SK-N-DZ (cell line): Measurements from ENCODE around the gene CD48.
A peak's percentile ranks its signal among the peaks of the same experiment; 100 is the strongest.

Experiments
- DNase-seq: peaks from one replicate; pipeline ENCODE4 v3.0.0-alpha.2; 2015; ENCODE audit warnings: low spot score

The CD48 gene

GRCh38 chr1:160679893-160680292 is 31.7 kb downstream of the CD48 start:
- DNase-seq: no peak

- DNase-seq: no peak
Observed at GRCh38 chr1:160676869-160677597, 34.6 kb downstream of the CD48 start.

GRCh38 chr1:160675641-160676410 is 35.8 kb downstream of the CD48 start:
- DNase-seq: peak; percentile 35

GRCh38 chr1:160674415-160674814 is 37.2 kb downstream of the CD48 start:
- DNase-seq: no peak

- DNase-seq: no peak
Observed at GRCh38 chr1:160672789-160673695, 38.6 kb downstream of the CD48 start.

DNA sequence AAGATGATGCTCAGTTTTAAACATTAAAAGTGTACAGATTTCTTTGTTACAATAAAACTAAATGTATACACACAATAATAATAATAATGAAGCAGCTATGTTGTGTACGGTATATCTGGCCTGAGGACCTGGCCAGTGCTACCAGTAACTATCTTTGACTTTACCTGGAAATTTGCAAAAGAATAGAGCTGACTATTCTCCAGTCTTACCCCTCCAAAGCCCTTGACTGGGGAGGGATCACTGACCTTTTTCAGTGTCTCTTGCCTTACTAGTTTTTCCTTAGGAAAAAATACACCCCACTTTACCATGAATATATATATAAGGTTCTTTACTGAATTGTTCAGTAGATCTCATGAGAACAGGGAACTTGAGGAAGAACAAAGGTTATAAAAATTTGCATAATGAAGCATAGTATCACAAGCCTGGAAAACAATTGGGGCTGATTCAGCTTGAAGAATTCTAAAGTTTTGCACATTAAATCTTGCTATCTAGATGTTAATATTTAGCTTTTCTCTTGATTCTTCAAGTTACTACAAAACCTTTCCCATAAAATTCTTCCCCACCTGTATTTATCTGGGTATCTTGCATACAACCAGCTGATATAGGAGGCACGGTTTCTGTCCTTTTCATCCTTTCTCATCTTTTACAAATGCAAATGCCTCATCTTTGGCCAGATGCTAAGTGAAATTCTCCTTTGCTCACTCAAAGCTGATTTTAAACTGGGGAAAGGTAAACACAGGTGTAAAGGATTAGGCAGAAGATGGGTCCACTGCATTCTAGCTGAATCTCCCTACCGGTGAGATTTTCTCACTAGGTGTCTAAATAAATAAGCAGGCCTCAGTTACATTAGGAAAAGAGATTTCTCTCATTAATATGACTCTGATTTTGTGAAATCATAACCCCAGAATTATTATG is 39.8 kb downstream of the CD48 start:
- DNase-seq: no peak

DNA sequence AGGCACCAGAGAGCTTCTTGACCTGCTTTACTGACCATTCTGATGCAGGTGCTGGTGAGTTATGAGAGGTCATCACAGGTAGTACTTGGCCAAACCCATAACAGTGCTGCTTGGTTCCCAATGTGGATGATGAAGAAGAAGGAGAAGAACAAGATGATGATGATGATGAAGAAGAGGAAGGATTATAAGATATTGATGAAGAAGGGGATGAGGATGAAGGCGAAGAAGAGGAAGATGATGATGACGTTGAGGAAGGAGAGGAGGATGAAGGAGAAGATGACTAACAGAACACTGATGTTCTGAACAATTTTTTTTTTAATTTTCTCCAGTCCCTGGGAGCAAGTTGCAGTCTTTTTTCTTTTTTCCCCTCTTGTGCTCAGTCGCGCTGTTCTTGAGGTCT is 40.9 kb downstream of the CD48 start:
- DNase-seq: no peak

DNA sequence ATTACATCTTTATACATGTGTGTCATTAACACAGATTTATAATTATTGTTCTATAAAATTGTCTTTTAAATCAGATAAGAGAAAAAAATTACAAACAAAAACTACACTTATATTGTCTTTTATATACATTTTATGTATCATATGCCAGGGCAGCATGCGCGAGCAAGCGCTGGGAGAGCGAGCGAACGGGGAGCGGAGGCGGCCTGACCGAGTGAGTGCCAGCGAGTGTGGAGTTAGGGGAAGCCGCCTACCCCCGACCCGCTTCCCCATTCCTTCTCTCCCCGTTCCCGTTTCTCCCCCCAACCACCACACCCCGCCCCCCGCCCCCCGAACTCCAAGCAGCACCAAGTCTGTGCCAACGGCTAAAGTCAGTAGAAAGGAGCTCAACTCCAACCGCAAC is 41.8 kb downstream of the CD48 start:
- no peak for DNase-seq

- DNase-seq: no peak
Observed at GRCh38 chr1:160669276-160669675, 42.3 kb downstream of the CD48 start.

GRCh38 chr1:160667896-160668295 is 43.7 kb downstream of the CD48 start:
- no peak for DNase-seq

GRCh38 chr1:160666079-160666442 is 45.6 kb downstream of the CD48 start:
- DNase-seq: no peak

- no peak for DNase-seq
Observed at GRCh38 chr1:160665330-160666078, 46.1 kb downstream of the CD48 start.

- DNase-seq: no peak
Observed at GRCh38 chr1:160664573-160665051, 47.0 kb downstream of the CD48 start.

- DNase-seq: no peak
Observed at GRCh38 chr1:160662910-160663309, 48.7 kb downstream of the CD48 start.

- DNase-seq: no peak
Observed at GRCh38 chr1:160659566-160659965, 52.1 kb downstream of the CD48 start.

DNA sequence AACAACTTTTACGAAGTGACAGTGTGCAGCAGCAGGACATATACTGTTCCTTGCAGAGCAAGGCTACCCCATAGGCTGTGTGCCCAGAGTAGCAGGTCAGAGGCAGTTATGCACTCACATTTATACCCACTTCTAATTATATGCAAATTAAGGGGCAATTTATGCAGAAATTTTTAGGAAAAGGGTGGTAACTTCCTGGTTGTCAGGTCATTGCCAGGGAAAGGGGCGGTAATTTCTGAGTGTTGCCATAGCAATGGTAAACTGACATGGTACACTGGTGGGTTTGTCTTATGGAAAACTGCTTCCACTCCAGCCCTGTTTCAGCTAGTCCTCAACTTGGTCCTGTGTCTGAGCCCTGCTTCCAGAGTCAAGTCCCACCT is 52.8 kb downstream of the CD48 start:
- DNase-seq: no peak

GRCh38 chr1:160658162-160658813 is 53.3 kb downstream of the CD48 start:
- no peak for DNase-seq

DNA sequence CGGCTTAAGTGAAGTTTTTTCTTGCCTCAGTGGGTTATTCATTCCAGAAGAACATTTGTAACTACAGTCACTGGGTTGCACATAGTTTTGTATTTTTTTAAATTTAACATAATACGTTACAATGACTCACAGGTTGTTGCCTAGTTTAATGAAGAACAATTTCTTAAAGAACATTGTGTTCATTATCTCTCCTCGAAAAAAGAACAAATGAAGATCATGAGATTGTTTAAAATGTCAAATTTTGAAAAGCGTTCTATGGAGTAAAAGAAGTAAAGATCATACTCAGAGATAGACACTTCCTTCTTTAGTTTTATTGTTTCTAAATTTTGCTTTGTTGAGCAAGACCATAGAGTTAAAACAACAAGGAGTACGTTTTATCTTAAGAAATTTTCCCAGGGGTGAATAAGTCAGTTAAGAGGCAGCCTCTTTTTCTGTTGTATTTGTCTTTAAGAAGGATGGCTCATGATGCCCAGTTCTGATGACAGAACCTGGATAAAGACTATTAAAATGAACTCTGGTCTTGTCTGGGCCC is 54.3 kb downstream of the CD48 start:
- DNase-seq: no peak

DNA sequence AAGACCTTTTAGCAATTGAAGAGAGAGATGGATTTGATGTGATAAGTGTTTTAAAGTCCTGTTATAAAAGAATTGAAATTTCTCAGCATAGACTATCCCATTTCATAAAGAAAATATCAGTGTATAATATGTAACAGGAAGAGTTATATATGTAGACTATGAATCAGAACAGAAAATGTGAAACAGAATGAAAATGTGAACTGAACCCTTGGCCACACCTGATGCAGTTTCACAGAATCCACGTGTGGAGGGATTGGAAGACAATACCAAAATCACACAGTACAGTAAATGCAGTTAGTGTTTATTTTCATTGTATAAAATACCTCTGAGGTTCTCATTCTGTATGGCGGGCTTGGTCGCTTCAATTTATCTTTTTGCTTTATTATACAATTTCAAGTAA is 54.9 kb downstream of the CD48 start:
- DNase-seq: no peak
